ENCODE measurements around the gene BANP.

DNA sequence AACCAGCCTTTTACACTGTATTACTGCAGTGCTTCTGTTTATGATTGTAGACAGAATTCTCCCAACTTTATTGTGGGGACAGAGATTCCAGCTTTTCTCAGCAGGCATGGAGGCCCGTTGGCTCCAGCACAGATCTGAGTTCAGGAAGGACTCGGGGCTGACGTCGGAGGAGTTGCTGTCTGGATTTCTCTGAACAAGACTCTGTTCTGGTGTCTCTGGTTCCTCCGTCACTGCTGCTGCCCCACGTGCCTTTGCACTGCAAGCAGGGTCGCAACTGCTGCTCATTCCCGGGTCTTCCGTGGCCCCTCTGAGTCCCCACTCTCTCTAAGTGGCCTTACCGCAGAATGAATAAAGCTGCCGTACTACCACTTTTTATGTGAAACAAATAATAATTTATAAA, 88.4 kb downstream of the BANP start:
- TF ChIP-seq, protein P1, sequence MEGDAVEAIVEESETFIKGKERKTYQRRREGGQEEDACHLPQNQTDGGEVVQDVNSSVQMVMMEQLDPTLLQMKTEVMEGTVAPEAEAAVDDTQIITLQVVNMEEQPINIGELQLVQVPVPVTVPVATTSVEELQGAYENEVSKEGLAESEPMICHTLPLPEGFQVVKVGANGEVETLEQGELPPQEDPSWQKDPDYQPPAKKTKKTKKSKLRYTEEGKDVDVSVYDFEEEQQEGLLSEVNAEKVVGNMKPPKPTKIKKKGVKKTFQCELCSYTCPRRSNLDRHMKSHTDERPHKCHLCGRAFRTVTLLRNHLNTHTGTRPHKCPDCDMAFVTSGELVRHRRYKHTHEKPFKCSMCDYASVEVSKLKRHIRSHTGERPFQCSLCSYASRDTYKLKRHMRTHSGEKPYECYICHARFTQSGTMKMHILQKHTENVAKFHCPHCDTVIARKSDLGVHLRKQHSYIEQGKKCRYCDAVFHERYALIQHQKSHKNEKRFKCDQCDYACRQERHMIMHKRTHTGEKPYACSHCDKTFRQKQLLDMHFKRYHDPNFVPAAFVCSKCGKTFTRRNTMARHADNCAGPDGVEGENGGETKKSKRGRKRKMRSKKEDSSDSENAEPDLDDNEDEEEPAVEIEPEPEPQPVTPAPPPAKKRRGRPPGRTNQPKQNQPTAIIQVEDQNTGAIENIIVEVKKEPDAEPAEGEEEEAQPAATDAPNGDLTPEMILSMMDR (IDR thresholded peaks at IDR 0.05) = no peak
- no peak for TF ChIP-seq POLR2A (IDR thresholded peaks at IDR 0.05)
